Measurements from ENCODE around the gene OSM.
"Not testable (repeated sequence)": the region's sequence is repeated elsewhere in the genome, so short reads cannot be mapped to it uniquely, and the experiment has no call there.

OSM gene

DNA sequence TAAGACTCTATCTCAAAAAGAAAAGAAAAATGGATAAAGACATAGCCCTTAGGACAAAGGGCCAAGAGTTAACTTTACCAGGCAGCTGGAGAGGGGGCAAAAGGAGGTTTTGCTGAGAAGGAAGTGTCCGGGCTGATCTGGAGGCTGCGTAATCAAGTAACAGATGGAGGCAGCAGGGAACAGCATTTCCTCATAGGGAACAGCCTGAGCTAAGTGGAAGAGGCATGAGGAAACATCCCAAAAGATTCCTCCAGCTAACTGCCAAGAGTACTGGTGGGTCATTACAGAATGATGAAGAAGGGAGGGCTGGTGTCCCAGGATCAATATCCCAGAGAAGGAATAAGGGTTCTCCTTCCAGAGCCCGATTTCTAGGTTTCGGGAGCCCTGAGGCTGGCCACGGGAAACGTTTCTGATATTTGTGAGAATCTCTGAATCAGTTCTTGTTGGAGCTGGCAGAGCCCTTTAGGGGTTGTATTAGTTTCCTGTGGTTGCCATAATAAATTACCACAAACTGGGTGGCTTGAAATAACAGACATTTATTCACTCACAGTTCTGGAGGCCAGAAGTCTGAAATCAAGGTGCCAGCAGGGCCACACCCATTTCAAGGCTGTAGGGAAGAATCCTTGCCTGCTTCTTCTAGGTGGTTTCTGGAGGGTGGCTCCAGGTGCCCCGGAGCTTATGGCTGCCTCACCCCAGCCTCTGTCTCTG is 41.3 kb downstream of the OSM start:
- DNase-seq (ENCODE audit: low read depth): no peak

DNA sequence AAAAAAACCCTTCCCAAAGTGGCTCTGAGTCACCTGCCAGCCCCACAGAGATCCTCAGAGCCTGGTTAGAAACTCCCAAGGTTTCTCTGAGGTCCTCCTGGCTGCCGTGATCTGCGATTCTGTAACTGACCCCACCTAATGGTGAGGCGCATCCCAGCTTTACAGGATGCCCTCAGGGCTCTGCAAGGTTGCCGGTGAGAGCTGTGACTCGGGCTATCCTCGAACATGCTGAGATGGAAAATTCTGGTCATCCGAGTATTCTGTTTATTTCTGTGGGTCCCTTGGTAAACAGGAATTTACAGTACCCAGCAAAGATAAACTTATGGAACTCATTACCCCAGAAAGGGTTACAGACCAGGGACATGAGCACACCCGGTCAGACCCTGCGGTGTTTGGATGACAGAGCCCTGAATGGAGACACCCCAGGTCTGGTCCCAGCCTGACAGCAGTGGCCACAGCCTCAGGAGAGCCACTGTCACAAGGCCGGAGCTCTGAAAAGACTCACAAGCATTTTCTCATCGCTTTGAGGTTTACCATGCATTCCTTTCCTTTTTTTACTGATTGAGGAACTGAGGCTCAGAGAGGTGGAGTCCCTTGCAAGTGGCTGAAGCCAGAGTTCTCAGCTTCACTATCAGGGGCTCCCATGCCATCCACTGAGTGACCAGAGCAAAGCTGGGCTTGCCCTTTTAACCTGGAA is 42.3 kb downstream of the OSM start:
- DNase-seq (ENCODE audit: low read depth): no peak

- no peak for DNase-seq (ENCODE audit: low read depth)
These were observed 43.3 kb downstream of the OSM start for GRCh38 chr22:30223303-30223702.

DNA sequence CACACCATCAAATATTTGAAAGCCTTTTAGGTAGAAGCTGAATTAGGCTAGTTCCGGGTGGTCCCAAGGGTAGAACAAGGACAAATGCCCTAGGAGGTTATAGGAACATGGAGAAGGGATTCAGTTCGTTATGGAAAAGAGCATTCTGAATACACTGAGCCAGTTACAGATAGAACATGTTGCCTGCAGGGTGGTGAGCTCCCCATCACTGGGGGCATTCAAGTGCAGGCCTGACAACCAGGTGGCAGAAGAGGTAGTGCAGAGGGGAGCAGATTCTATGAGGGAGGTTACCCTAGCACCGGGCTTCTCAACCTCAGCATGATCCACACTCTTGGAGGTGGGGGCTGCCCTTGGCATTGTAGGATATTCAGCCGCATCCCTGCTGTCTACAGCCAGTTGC is 44.3 kb downstream of the OSM start:
- DNase-seq (ENCODE audit: low read depth): no peak

GRCh38 chr22:30221121-30221992 is 45.3 kb downstream of the OSM start:
- no peak for DNase-seq (ENCODE audit: low read depth)

GRCh38 chr22:30220338-30221012 is 46.2 kb downstream of the OSM start:
- DNase-seq (ENCODE audit: low read depth): no peak

- no peak for DNase-seq (ENCODE audit: low read depth)
These were observed 46.9 kb downstream of the OSM start for GRCh38 chr22:30219668-30220278.

DNA sequence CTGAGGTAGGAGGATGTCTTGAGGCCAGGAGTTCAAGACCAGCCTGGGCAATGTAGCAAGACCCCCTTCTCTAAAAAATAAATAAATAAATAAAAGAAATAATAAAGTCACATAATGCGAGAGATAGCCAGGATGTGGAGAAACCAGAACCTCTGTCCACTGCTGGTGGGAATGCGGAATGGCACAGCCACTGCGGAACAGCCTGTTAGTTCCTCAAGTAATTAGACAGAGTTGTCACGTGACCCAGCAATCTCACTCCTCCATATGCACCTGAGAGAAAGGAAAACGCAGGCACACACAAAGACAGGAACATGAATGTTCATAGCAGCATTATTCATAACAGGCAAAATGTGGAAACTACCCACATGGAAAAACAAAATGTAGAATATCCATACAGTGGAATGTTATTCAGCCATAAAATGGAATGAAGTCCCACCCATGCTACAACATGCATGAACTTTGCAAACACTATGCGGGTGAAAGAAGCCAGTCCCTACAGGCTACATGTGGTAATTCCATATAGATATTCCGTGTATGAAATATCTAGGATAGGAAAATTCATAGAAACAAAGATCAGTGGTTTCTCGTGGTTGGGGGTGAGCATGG is 47.5 kb downstream of the OSM start:
- no peak for DNase-seq (ENCODE audit: low read depth)

DNA sequence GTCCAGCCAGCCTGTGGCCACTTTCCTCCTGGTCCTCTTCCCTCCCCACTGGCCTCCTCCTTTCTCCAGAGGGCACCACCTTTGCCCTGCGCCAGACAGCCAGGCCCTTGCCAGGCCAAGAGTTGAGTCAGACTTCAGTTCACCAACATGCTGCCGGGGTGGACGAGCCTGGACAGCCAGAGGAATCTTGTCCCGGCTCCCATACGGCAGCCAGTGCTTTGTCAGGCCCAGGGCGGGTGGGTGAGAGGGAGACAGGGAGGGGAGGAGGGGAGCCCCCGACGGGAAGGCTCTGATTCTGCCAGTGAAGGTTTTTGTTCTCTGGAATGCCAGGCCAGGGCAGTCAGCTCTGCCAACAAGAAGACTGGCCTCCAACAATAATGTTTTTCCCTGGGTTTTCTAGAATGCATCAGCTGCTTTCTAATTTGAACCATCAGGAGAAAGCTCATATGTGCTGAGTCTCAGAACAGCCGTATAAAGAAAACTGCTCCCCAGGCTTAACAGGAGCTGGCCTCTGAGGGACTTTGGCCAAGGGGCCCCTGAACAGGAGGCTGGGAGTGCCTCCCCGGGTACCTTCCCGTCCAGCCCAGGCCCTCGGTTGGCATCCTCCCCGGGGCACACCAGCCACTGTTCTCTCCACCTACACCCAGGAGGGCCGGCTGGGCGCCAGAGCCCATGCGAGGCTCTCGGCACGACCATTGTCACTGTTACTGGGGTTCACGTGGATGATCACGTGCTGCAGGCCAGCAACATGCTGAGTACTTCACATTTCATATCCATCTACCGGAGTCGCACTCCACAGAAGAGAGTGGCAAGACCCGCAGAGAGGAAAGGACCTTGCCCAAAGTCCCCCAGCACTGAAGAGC is 48.7 kb downstream of the OSM start:
- no peak for DNase-seq (ENCODE audit: low read depth)

DNA sequence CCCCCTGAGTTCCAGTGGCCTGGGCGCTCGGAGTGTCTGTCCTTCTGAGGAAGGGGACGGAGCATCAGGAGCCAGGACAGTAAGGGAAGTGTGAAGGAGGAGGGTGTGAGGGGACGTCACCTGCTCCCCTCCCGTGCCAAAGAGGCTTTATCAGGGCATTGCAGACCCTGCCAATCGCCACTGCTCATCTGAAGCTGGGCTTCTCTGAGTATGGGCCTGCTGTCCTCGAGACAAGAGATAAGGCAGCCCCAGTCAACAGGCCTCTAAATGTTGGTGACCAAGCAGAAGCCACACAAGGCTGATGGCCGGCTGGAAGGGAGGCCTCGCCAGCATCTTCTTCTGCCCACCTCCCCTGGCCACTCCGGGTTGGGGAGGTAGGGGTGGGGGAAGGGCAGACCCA is 49.9 kb downstream of the OSM start:
- DNase-seq (ENCODE audit: low read depth): no peak

- not testable (repeated sequence) for DNase-seq (ENCODE audit: low read depth)
These were observed 50.4 kb downstream of the OSM start for GRCh38 chr22:30216272-30216671.

GRCh38 chr22:30214703-30215407 is 51.8 kb downstream of the OSM start:
- DNase-seq (ENCODE audit: low read depth): no peak

DNA sequence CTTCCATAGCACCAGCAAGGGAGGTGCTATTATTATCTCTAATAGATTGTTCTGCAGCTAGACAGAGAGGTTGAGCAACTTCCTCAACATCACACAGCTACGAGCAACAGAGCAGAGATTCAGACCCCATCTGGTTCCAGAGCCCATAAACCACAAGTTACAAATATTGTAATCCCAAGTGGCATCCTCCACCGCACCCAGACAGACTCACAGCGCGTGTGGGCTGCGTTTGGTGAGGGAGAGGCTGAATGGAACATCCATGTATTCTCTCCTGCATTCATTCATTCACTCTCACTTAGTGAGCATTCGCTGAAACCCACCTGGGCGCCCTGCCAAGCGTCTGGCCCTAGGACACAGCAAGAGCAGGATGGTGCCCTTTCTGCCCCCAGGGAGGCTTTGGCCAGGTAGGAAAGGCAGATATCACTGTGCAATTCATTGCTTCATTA is 53.6 kb downstream of the OSM start:
- DNase-seq (ENCODE audit: low read depth): no peak
